GM12878 (cell line): ENCODE results near the gene FXYD4. TPM values are rescaled to one million over a fixed set of nuclear protein-coding genes. Genes with fewer than 3 reads are reported as not detected.

ENCODE experiments used
- ATAC-seq: fragments of 200-7000 bp; cut with Tn5 transposase; 3 replicates; pipeline ENCODE4 v1.9.1; 2020; ENCODE audit warnings: mild to moderate bottlenecking, moderate library complexity
- BruUV-seq: library from RNA; stranded (reverse); fragments of 400-500 nt; replicated peaks from 2 replicates; lab custom pipeline; 2021; lab: Mats Ljungman, UMichigan
- CTCF ChIA-PET: fragments of 300-600 bp; sonication (Branson Sonifier 250); formaldehyde crosslinking; extraction: SDS; loops from one replicate; lab custom pipeline; 2021; ENCODE audit warnings: inconsistent platforms; lab: Yijun Ruan, JAX
- POLR2A ChIA-PET: fragments of 350-600 bp; formaldehyde crosslinking; extraction: SDS; loops from one replicate; lab custom pipeline; 2021; ENCODE audit warnings: inconsistent platforms; lab: Charles Lee
- RAD21 ChIA-PET: fragments of 300-600 bp; sonication (Branson Sonifier 250); formaldehyde crosslinking; loops from one replicate; lab custom pipeline; 2023; ENCODE audit warnings: antibody characterized with exemption; ENCODE audit not compliant: unreplicated experiment; lab: Charles Lee
- SMC1A ChIA-PET: fragments of 300-600 bp; sonication (Branson Sonifier 250); formaldehyde crosslinking; loops from one replicate; lab custom pipeline; 2023; ENCODE audit not compliant: unreplicated experiment, uncharacterized antibody; lab: Charles Lee
- DNase-seq: peaks from one replicate; pipeline ENCODE4 v3.0.0-alpha.2; 2011; ENCODE audit warnings: low read depth, low spot score
- FAIRE-seq: peaks from 3 replicates; lab custom pipeline; 2011; peaks lifted over from hg19 to GRCh38; lab: Jason Lieb, UNC
- H2AFZ ChIP-seq: 2 replicates; pipeline ENCODE4 v1.6.0; 2011; ENCODE audit warnings: low read depth, low read length, control low read depth; ENCODE audit not compliant: control insufficient read depth
- H3K27ac ChIP-seq: 2 replicates; pipeline ENCODE4 v1.5.1; 2011; ENCODE audit warnings: control low read depth; ENCODE audit not compliant: control insufficient read depth, insufficient read depth
- H3K27me3 ChIP-seq, 2 experiments: replicated peaks in 1 of 2; 2 replicates each; pipeline versions ENCODE4 v1.6.0 to v1.6.1; 2011; ENCODE audit warnings: low read length in 1 of 2; ENCODE audit not compliant: control insufficient read depth in 2 of 2, insufficient read depth in 2 of 2
- H3K36me3 ChIP-seq, 2 experiments: 2 replicates each; pipeline ENCODE4 v1.5.1; 2011; ENCODE audit warnings: low read length in 1 of 2; ENCODE audit not compliant: control insufficient read depth in 2 of 2, insufficient read depth in 2 of 2
- H3K4me1 ChIP-seq: 2 replicates; pipeline ENCODE4 v1.6.1; 2011; ENCODE audit warnings: mild to moderate bottlenecking, low read length, moderate library complexity, mixed read lengths; ENCODE audit not compliant: control insufficient read depth, insufficient read depth
- H3K4me2 ChIP-seq: 2 replicates; pipeline ENCODE4 v1.6.0; 2011; ENCODE audit warnings: control low read depth; ENCODE audit not compliant: control insufficient read depth, insufficient read depth
- H3K4me3 ChIP-seq: fragments of 200-600 bp; sonication (generic); 2 replicates; pipeline ENCODE4 v1.5.1; 2016
- H3K79me2 ChIP-seq: 2 replicates; pipeline ENCODE4 v1.6.0; 2011; ENCODE audit warnings: low read length; ENCODE audit not compliant: control insufficient read depth, insufficient read depth
- H3K9ac ChIP-seq: 2 replicates; pipeline ENCODE4 v1.8.0; 2011; ENCODE audit warnings: low read length, control low read depth, mixed read lengths; ENCODE audit not compliant: control insufficient read depth, insufficient read depth
- H3K9me3 ChIP-seq: replicated peaks from 3 replicates; pipeline ENCODE4 v1.5.1; 2011; ENCODE audit warnings: mild to moderate bottlenecking, low read length; ENCODE audit not compliant: control insufficient read depth, insufficient read depth
- H4K20me1 ChIP-seq: 2 replicates; pipeline ENCODE4 v1.6.0; 2011; ENCODE audit not compliant: control insufficient read depth, insufficient read depth
- BRCA1 ChIP-seq: IDR thresholded peaks from 2 replicates; pipeline ENCODE4 v1.6.1; 2011; ENCODE audit warnings: low read depth, low read length, improper control_type of control experiment
- CBFB ChIP-seq: IDR thresholded peaks from 2 replicates; pipeline ENCODE4 v1.6.1; 2016; ENCODE audit warnings: antibody characterized with exemption, low read depth
- CBX5 ChIP-seq: sonication (generic); IDR thresholded peaks from 2 replicates; pipeline ENCODE4 v1.6.1; 2016; ENCODE audit warnings: low read depth, moderate library complexity, mild to moderate bottlenecking, inconsistent platforms
- DPF2 ChIP-seq: fragments of 450-650 bp; IDR thresholded peaks from 2 replicates; pipeline ENCODE4 v1.6.1; 2017; ENCODE audit warnings: mild to moderate bottlenecking
- MEF2B ChIP-seq: fragments of 450-650 bp; IDR thresholded peaks from 2 replicates; pipeline ENCODE4 v1.6.1; 2018; ENCODE audit warnings: mild to moderate bottlenecking, moderate library complexity; ENCODE audit not compliant: partially characterized antibody, poor library complexity, severe bottlenecking
- WGBS: methylation state at CpG from one replicate; pipeline ENCODE4 v1.1.6; 2016; ENCODE audit warnings: low lambda C conversion rate; ENCODE audit not compliant: insufficient replicate concordance, insufficient coverage; ENCODE audit errors: missing lambda C conversion rate; 5-methylcytosine and 5-hydroxymethylcytosine counted together
- in situ Hi-C: fragments of 300-500 bp; cut with MboI; formaldehyde crosslinking; loops from 9 replicates; pipeline ENCODE4 v1.14.3; 2018; ENCODE audit warnings: mixed read lengths
- intact Hi-C: fragments of 100-400 bp; cut with micrococcal nuclease; formaldehyde crosslinking; loops from one replicate; pipeline ENCODE4 v1.14.2; 2022; ENCODE audit not compliant: unreplicated experiment
- polyA plus RNA-seq, 11 experiments: library from polyadenylated mRNA; depleted of rRNA in 4 of 11; unstranded in 6 of 11; stranded (reverse) in 5 of 11; fragments of >200 nt; fragmentation: Nextera tagmentation in 4 of 11; fragmentation: Illumina TruSeq in 1 of 11; extraction: Ambion mirVana in 4 of 11; extraction: Trizol in 1 of 11; gene quantifications; 1 replicate in 1 of 11; 2 replicates in 10 of 11; pipeline versions ENCODE4 v1.2.1 to v1.2.3, GENCODE V29; 2011 to 2016; ENCODE audit warnings: inconsistent platforms in 2 of 11, missing spikeins in 2 of 11, low read depth in 1 of 11
- total RNA-seq, 4 experiments: library from RNA; depleted of rRNA in 3 of 4; stranded (reverse); fragments of >200 nt in 3 of 4; fragmentation: Illumina TruSeq in 1 of 4; extraction: Trizol in 1 of 4; gene quantifications; 2 replicates each; pipeline versions ENCODE4 v1.2.1 to v1.2.3, GENCODE V29; 2013 to 2021
- TF ChIP-seq, protein P1 (sequence below): IDR thresholded peaks from 2 replicates; pipeline ENCODE4 v1.6.1; 2011; ENCODE audit warnings: borderline replicate concordance, low read depth, mild to moderate bottlenecking, moderate library complexity, low read length; ENCODE audit not compliant: insufficient read depth, poor library complexity, severe bottlenecking
- TF ChIP-seq, protein P2 (sequence below): IDR thresholded peaks from 2 replicates; pipeline ENCODE4 v1.6.1; 2012; ENCODE audit warnings: low read depth, low read length, improper control_type of control experiment
- TF ChIP-seq, protein P3 (sequence below): fragments of 450-650 bp; formaldehyde crosslinking; IDR thresholded peaks from 2 replicates; pipeline ENCODE4 v1.5.0; 2022; ENCODE audit warnings: mild to moderate bottlenecking, missing genetic modification characterization

Gene FXYD4
- total and polyA plus RNA-seq, 10 of the 15 experiments (the other 5 are each of a cell fraction or from before 2014, with no cell fraction given) = not detected

DNA sequence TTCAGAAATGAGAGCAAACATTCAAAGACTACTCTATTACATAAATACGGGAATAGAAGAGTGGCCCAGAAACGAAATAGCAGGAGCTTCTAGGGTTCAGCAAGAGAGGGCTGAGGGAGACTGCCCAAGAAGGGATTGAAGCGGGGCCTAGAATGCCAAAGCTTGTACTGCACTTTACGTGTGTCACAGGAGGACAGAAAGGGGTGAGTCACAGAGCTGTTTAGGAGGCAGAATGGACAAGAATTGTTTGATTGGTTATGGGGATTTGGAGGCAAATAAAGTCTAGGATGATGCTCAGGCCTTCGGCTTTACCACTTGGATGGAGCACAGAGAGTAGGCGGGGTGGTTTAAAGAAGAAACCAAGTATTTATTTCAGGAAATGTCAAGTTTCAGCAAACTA, 11.3 kb upstream of the FXYD4 start:
- in situ Hi-C loops = loop anchor here (25.0 kb wide), 1 partner anchor 148 kb away; no protein-coding TSS in a partner anchor
- ChIA-PET SMC1A (interaction anchor here (0.5 kb wide), 1 partner anchor 103 kb away, joined by 3 read pairs; no protein-coding TSS in a partner anchor), POLR2A (no interaction called here), CTCF (no interaction called here), RAD21 (no interaction called here)
- Histone ChIP-seq H3K9ac (no peak overlapping the region), H3K4me1 (peaks cover 4% of the 10 kb centered on the region), H3K27me3 (no peaks in the 10 kb centered on the region), H3K4me2 (no peak overlapping the region), H2AFZ (no peak overlapping the region), H3K36me3 (no peaks in the 10 kb centered on the region), H3K4me3 (no peak overlapping the region), H3K27ac (no peak overlapping the region), H3K79me2 (no peaks in the 10 kb centered on the region), H3K9me3 (no peaks in the 10 kb centered on the region), H4K20me1 (no peaks in the 10 kb centered on the region)
- no TSS peak for BruUV-seq
- FAIRE-seq = no peak
- ATAC-seq = no peak
- intact Hi-C loops = no loop called here
- 79% methylated on average over 6 of the region's 6 CpGs for WGBS
- DNase-seq = no peak
- TF ChIP-seq DPF2 (no peak), MEF2B (no peak), CBX5 (no peak), CBFB (no peak), BRCA1 (no peak)
- TF ChIP-seq, protein P1, sequence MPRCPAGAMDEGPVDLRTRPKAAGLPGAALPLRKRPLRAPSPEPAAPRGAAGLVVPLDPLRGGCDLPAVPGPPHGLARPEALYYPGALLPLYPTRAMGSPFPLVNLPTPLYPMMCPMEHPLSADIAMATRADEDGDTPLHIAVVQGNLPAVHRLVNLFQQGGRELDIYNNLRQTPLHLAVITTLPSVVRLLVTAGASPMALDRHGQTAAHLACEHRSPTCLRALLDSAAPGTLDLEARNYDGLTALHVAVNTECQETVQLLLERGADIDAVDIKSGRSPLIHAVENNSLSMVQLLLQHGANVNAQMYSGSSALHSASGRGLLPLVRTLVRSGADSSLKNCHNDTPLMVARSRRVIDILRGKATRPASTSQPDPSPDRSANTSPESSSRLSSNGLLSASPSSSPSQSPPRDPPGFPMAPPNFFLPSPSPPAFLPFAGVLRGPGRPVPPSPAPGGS = no peak
- TF ChIP-seq, protein P2, sequence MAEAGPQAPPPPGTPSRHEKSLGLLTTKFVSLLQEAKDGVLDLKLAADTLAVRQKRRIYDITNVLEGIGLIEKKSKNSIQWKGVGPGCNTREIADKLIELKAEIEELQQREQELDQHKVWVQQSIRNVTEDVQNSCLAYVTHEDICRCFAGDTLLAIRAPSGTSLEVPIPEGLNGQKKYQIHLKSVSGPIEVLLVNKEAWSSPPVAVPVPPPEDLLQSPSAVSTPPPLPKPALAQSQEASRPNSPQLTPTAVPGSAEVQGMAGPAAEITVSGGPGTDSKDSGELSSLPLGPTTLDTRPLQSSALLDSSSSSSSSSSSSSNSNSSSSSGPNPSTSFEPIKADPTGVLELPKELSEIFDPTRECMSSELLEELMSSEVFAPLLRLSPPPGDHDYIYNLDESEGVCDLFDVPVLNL = no peak
- TF ChIP-seq, protein P3, sequence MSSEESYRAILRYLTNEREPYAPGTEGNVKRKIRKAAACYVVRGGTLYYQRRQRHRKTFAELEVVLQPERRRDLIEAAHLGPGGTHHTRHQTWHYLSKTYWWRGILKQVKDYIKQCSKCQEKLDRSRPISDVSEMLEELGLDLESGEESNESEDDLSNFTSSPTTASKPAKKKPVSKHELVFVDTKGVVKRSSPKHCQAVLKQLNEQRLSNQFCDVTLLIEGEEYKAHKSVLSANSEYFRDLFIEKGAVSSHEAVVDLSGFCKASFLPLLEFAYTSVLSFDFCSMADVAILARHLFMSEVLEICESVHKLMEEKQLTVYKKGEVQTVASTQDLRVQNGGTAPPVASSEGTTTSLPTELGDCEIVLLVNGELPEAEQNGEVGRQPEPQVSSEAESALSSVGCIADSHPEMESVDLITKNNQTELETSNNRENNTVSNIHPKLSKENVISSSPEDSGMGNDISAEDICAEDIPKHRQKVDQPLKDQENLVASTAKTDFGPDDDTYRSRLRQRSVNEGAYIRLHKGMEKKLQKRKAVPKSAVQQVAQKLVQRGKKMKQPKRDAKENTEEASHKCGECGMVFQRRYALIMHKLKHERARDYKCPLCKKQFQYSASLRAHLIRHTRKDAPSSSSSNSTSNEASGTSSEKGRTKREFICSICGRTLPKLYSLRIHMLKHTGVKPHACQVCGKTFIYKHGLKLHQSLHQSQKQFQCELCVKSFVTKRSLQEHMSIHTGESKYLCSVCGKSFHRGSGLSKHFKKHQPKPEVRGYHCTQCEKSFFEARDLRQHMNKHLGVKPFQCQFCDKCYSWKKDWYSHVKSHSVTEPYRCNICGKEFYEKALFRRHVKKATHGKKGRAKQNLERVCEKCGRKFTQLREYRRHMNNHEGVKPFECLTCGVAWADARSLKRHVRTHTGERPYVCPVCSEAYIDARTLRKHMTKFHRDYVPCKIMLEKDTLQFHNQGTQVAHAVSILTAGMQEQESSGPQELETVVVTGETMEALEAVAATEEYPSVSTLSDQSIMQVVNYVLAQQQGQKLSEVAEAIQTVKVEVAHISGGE (CRISPR knock-in tag) = no peak
